HTERT RPE-1 (cell line): ENCODE results near the gene NUMB.

ENCODE experiments used
- in situ Hi-C: fragments of 300-500 bp; cut with MboI; formaldehyde crosslinking; loops from 4 replicates; pipeline ENCODE4 v1.14.3; 2020; ENCODE audit warnings: low sequenced_read_pairs

The NUMB gene

GRCh38 chr14:73295198-73295796, 163.0 kb downstream of the NUMB start:
- in situ Hi-C loops = loop anchor here (25.0 kb wide), 1 partner anchor 167 kb away; the partner anchor contains the start of gene NUMB

- in situ Hi-C loops = loop anchor here (25.0 kb wide), 1 partner anchor 168 kb away; the partner anchor contains the start of gene NUMB
Observed at GRCh38 chr14:73293782-73294781, 164.3 kb downstream of the NUMB start.

- in situ Hi-C loops = loop anchor here (25.0 kb wide), 1 partner anchor 172 kb away; the partner anchor contains the start of gene NUMB
Observed at GRCh38 chr14:73290279-73290678, 168.1 kb downstream of the NUMB start.

- in situ Hi-C loops = loop anchor here (25.0 kb wide), 1 partner anchor 173 kb away; the partner anchor contains the start of gene NUMB
Observed at GRCh38 chr14:73289729-73290128, 168.6 kb downstream of the NUMB start.

GRCh38 chr14:73289308-73289707, 169.0 kb downstream of the NUMB start:
- in situ Hi-C loops = loop anchor here (25.0 kb wide), 1 partner anchor 173 kb away; the partner anchor contains the start of gene NUMB

GRCh38 chr14:73287071-73287470, 171.3 kb downstream of the NUMB start:
- in situ Hi-C loops = loop anchor here (25.0 kb wide), 1 partner anchor 175 kb away; the partner anchor contains the start of gene NUMB

GRCh38 chr14:73286598-73286997, 171.7 kb downstream of the NUMB start:
- in situ Hi-C loops = loop anchor here (25.0 kb wide), 1 partner anchor 176 kb away; the partner anchor contains the start of gene NUMB

- in situ Hi-C loops = loop anchor here (25.0 kb wide), 1 partner anchor 176 kb away; the partner anchor contains the start of gene NUMB
Observed at GRCh38 chr14:73285979-73286378, 172.4 kb downstream of the NUMB start.

- in situ Hi-C loops = loop anchor here (25.0 kb wide), 1 partner anchor 179 kb away; the partner anchor contains the start of gene NUMB
Observed at GRCh38 chr14:73283608-73284379, 174.6 kb downstream of the NUMB start.

GRCh38 chr14:73280903-73281302, 177.4 kb downstream of the NUMB start:
- in situ Hi-C loops = loop anchor here (25.0 kb wide), 1 partner anchor 181 kb away; the partner anchor contains the start of gene NUMB

- in situ Hi-C loops = loop anchor here (25.0 kb wide), 1 partner anchor 185 kb away; the partner anchor contains the start of gene NUMB
Observed at GRCh38 chr14:73277376-73277775, 181.0 kb downstream of the NUMB start.

- in situ Hi-C loops = loop anchor here (25.0 kb wide), 1 partner anchor 185 kb away; the partner anchor contains the start of gene NUMB
Observed at GRCh38 chr14:73276836-73277235, 181.5 kb downstream of the NUMB start.

- in situ Hi-C loops = no loop called here
Observed at GRCh38 chr14:73273799-73274198, 184.5 kb downstream of the NUMB start.

- in situ Hi-C loops = no loop called here
Observed at GRCh38 chr14:73272393-73272792, 186.0 kb downstream of the NUMB start.

GRCh38 chr14:73269729-73270531, 188.4 kb downstream of the NUMB start:
- in situ Hi-C loops = no loop called here

- in situ Hi-C loops = no loop called here
Observed at GRCh38 chr14:73267474-73267873, 190.9 kb downstream of the NUMB start.

GRCh38 chr14:73266317-73266716, 192.0 kb downstream of the NUMB start:
- in situ Hi-C loops = no loop called here

GRCh38 chr14:73265721-73266046, 192.7 kb downstream of the NUMB start:
- in situ Hi-C loops = no loop called here

GRCh38 chr14:73264885-73265720, 193.2 kb downstream of the NUMB start:
- in situ Hi-C loops = no loop called here
